ENCODE data around the gene TFPT.
A peak's percentile ranks its signal among the peaks of the same experiment; 100 is the strongest.
"Not testable (repeated sequence)": the region's sequence is repeated elsewhere in the genome, so short reads cannot be mapped to it uniquely, and the experiment has no call there.

TFPT gene

DNA sequence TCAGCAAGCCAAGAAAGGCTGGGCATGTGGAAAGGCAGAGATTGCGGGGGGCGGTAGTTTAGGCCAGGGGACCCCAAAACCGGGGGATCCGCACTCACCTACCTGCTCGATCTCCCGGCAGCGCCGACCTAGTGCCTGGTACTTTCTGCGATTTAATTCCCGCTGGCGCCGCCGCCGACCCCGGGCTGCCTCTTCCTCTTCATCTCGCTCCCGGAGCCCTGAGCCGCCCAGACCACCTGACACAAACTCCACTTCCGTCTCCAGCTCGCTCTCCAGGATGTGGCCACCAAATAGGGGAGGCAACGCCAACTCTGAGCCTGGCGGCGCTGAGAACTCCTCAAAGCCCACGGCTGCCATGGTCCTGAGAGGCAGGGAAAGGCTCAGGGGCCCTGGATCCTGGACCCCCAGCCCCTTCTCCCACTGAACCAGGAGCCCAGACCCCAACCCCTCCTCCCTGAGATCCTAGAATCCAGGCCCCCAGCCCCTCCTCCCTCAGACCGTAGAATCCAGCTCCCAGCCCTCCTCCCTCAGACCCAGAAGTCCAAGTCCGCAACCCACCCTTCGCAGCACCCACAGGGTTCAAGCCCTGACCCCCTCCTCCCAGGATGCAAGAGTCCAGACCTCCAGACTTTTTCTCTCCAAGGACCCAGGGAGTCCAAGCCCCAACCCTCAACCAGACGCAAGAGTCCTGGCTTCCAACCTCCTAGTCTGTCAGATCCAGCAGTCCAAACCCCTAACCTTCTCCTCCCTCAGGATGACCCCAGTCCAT is 933 bp downstream of the TFPT start:
- no peak for DNase-seq

DNA sequence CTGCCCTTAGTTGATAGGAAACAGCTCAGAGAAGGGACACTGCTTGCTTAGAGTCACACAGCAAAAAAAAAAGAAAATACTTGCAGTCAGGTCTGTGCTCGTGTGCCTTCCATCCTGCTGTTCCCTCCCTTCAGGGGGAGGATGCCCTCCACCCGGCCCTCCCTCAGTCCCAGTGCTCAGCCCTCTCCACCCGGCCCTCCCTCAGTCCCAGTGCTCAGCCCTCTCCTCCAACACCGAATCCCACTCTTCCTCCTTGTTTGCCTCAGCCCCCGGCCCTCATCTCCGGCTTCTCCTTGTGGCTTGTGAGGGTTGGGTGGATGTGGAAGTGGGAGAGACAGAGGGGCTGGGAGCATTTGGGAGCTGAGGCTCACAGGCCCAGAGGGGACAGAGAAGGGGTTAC is 5.8 kb downstream of the TFPT start:
- DNase-seq = no peak

DNA sequence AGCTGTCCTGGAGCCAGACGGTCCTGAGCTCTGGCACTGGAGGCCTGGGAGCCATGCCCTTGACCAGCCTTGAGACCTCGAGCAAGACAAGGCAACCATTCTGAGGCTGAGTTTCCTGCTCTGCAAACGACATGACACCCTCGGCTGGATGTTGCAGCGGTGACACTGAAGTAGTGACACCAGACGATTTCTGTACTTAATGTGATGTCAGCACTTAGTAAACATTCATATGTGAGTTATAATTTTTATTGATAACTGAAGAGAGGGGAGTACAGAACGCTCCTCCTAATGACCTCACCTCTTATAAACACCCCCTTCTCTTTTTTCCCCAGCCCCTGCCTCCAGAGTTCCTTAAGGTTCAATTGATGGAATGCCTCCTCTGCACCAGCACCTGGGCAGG is 7.0 kb downstream of the TFPT start:
- DNase-seq = no peak

GRCh38 chr19:54107876-54108490 is 7.5 kb downstream of the TFPT start:
- no peak for DNase-seq

DNA sequence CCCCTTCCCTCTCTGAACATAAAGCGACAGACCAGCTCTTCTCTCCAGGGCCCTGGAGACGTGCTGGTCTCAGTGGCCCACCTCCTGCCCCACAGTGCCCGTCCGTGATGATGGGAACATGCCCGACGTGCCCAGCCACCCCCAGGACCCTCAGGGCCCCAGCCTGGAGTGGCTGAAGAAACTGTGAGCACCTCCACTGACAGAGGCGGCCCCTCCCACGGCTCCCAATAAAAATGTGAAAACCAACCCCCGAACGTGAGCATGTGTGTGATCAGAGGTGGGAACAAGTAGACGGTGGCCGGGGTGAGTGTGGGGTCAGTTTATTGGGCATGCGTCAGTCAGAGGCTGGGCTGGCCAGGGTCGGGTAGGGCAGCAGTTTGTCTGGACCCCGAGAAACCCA is 8.7 kb downstream of the TFPT start:
- DNase-seq = no peak

- DNase-seq = no peak
Observed at GRCh38 chr19:54105796-54106195, 9.7 kb downstream of the TFPT start.

GRCh38 chr19:54104998-54105715 is 10.3 kb downstream of the TFPT start:
- DNase-seq = no peak

- peak; percentile 93 for DNase-seq
Observed at GRCh38 chr19:54102421-54103169, 12.9 kb downstream of the TFPT start, which contains the start of gene NDUFA3. NDUFA3 (plus strand) TSS chr19:54102855; CDS start chr19:54102879, 24 bp downstream.

- DNase-seq = no peak
Observed at GRCh38 chr19:54100561-54100960, 14.9 kb downstream of the TFPT start, which contains the start of gene OSCAR. OSCAR (minus strand) TSS chr19:54100803; CDS start chr19:54100792, 11 bp downstream.

- not testable (repeated sequence) for DNase-seq
Observed at GRCh38 chr19:54099903-54100255, 15.6 kb downstream of the TFPT start.

DNA sequence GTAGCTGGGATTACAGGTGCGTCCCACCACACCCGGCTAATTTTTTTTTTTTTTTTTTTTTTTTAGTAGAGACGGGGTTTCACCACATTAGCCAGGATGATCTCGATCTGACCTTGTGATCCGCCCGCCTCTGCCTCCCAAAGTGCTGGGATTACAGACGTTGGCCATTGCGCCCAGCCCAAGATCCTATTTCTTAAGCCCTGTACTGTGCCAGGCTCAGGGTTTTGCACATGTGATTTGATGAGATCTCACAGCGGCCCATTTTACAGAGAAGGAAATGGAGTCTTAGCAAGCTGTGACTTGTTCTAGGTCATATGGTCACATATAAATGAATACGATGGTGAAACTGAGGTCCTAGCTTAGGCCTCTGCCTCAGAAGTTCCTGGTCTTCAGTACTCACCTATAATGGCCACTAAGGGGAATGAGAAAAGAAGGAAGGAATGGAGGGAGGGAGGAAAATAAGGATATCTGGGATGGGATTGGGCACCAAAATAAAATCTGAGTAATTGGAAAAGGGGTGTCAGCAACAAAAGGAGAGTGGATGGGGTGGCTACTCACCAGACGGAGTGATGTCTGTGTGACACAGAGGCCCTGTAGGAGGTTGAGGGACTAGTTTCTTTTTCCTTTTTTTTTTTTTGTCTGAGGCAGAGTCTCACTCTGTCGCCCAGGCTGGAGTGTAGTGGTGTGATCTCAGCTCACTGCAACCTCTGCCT is 16.1 kb downstream of the TFPT start:
- DNase-seq = no peak

DNA sequence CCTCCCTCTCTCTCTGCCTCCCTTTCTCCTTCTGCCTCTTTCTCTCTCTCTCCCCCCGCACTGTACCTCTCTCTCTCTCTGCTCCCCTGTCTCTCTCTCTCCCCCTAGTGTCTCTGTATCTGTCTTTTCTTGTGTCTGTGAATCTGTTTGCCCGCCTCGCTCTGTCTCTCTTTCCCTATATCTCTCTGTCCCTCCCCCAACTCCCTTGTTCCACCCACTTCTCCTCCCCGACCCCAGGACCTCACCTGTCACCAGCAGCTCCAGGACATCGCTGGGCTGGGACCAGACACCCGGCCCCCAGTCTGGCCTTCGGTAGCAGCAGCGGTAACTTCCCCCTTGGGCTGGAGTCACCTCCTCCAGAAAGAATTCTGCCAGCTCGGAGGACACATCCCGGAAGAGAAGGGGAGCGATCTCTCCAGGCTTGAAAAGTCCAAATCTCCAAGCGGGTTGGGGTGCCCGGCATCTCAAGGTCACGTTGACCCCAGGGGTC is 18.8 kb downstream of the TFPT start:
- DNase-seq = no peak

- peak; percentile 13 for DNase-seq
Observed at GRCh38 chr19:54095859-54096616, 19.4 kb downstream of the TFPT start.

DNA sequence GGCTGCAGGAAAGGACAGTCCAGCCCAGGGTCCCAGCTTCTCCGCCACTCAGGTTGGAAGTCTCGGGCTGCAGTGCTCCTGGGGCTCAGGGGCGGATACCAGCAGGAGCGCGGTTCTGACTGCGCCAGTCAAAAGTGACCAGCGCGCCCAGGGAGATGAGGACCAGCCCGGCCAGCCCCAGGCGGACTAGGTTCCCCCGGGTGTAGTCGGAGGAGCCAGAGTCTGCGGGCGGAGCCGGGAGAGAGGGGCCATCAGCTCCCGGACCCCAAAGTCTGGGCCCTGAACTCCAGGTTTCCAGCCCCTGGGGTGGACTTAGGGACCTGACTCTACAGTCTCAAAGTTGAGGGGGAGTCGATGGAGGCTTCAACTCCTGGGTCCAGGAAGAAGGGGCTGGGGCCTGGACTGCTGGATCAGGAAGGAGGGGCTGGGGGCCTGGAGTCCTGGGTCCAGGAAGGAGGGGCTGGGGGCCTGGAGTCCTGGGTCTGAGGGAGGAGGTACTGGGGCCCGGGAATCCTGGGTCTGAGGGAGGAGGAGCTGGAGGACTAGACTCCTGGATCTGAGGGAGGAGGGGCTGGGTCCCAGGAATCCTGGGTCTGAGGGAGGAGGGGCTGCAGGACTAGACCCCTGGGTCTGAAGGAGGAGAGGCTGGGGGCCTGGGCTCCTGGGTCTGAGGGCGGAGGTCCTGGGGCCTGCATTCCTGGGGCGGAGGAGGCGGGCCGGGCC is 20.2 kb downstream of the TFPT start:
- DNase-seq = no peak

- DNase-seq = no peak
Observed at GRCh38 chr19:54094426-54095000, 20.9 kb downstream of the TFPT start.

DNA sequence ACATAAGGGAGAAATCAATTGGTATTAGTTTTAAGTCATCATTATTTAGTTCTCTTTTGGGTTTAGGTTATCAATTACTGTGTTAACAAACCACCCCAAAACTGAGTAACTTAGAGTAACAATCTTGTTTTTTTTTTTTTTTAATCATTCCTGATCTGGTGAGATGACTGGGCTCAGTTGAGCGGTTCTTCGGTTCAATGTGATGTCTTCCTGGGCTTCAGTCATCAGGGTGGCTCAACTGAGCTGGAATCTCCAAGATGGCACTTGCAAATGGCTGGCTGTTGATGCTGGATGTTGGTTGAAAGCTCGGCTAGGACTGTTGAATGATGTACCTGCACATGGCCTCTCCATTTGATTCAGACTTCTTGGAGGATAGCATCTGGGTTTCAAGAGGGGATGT is 31.0 kb downstream of the TFPT start:
- DNase-seq = no peak

- no peak for DNase-seq
Observed at GRCh38 chr19:54081032-54081431, 34.4 kb downstream of the TFPT start, which contains the start of gene TARM1. TARM1 (minus strand) TSS chr19:54081365; CDS start chr19:54081340, 25 bp downstream.

GRCh38 chr19:54077334-54077733 is 38.1 kb downstream of the TFPT start:
- DNase-seq = no peak

DNA sequence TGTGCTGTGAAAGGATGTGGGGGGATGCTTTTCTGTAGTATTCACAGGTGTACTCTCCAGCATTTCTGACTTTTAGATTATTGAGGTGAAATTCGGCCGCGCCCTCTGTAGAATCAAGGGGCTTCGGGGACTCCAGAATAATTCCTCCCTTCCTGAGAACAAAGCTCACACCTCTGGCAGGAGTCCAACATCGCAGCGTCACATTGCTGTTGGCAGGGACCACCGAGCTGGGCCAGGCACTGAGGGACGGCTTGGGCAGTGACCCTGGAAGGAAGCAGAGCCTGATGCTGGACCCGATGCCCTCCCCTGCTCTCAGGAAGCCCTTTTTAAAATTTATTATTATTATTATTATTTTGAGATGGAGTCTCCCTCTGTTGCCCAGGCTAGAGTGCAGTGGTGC is 40.6 kb downstream of the TFPT start:
- DNase-seq = no peak

DNA sequence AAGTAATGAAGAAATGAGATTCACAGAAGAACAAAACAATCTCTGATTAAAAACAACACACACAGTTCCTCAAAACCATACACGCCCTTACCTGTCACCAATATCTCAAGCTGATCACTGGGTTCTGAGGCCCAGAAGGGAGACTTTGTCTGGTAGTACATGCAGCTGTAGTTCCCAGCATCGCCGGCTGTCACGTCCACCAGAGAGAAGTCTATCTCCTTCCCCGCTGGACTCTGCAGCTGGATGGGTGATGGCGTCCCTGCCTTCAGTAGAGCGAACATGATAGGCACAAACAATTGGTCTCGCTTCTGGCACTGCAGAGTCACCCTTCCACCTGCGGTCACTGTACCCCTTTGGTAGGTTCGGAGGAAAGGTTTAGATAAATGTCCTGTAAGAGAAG is 41.6 kb downstream of the TFPT start:
- no peak for DNase-seq

Data from GOT3 (cell line).